BE2C (cell line): ENCODE results near the gene PRRC1.
A peak's percentile ranks its signal among the peaks of the same experiment; 100 is the strongest.
"Not testable (repeated sequence)": the region's sequence is repeated elsewhere in the genome, so short reads cannot be mapped to it uniquely, and the experiment has no call there.

Source experiments
- DNase-seq: peaks from one replicate; pipeline ENCODE4 v3.0.0-alpha.2; 2020
- H3K27me3 ChIP-seq: fragments of 250-450 bp; sonication (Bioruptor Pico); 2 replicates; pipeline ENCODE4 v1.5.1; 2020; ENCODE audit warnings: mild to moderate bottlenecking
- H3K36me3 ChIP-seq: fragments of 250-450 bp; sonication (Bioruptor Pico); 2 replicates; pipeline ENCODE4 v1.5.1; 2020; ENCODE audit warnings: mild to moderate bottlenecking
- H3K4me1 ChIP-seq: fragments of 250-450 bp; sonication (Bioruptor Pico); 2 replicates; pipeline ENCODE4 v1.5.1; 2020
- H3K4me3 ChIP-seq: 2 replicates; pipeline ENCODE4 v1.5.1; 2011; ENCODE audit warnings: low read depth, low read length
- H3K9me3 ChIP-seq: fragments of 250-450 bp; sonication (Bioruptor Pico); 2 replicates; pipeline ENCODE4 v1.5.1; 2020
- TF ChIP-seq, protein P1 (sequence below): IDR thresholded peaks from 2 replicates; pipeline ENCODE4 v1.5.1; 2012; ENCODE audit warnings: mild to moderate bottlenecking, low read depth, low read length

Gene PRRC1

DNA sequence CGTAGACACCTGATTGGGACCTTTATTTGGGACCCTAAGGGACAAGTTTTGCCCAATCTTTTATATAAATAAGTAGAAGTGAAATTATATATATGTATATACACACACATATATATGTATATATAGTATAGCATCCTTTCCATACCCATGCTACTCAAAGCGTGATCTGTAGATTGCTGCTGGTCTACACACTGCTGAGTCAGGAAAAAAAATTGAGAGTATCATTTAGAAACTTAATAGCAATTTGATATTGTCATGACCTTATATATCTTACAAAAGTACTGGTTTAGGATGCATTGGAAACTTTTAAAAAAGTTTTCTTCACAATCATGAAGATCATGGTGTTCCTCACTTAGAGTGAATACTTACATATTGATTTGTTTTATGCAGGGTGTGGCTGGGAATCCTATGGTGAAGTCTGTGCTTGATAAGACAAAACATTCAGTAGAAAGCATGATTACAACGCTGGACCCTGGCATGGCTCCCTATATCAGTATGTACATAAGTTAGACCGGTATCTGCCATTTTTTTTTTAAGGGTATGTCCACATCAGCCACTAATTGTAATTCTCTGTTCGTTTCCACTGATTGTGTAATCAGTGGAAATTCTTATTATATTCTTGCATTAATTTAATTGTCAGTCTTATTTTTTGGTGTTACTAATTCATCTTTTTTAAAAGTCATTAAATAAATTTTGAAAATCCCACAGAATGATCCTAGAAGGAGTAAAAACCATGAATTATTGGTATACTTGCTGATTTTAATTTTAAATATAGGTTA is 12.7 kb downstream of the PRRC1 start:
- peaks cover 41% of the 10 kb centered on the region for H3K36me3 ChIP-seq
- TF ChIP-seq, protein P1, sequence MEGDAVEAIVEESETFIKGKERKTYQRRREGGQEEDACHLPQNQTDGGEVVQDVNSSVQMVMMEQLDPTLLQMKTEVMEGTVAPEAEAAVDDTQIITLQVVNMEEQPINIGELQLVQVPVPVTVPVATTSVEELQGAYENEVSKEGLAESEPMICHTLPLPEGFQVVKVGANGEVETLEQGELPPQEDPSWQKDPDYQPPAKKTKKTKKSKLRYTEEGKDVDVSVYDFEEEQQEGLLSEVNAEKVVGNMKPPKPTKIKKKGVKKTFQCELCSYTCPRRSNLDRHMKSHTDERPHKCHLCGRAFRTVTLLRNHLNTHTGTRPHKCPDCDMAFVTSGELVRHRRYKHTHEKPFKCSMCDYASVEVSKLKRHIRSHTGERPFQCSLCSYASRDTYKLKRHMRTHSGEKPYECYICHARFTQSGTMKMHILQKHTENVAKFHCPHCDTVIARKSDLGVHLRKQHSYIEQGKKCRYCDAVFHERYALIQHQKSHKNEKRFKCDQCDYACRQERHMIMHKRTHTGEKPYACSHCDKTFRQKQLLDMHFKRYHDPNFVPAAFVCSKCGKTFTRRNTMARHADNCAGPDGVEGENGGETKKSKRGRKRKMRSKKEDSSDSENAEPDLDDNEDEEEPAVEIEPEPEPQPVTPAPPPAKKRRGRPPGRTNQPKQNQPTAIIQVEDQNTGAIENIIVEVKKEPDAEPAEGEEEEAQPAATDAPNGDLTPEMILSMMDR: no peak

DNA sequence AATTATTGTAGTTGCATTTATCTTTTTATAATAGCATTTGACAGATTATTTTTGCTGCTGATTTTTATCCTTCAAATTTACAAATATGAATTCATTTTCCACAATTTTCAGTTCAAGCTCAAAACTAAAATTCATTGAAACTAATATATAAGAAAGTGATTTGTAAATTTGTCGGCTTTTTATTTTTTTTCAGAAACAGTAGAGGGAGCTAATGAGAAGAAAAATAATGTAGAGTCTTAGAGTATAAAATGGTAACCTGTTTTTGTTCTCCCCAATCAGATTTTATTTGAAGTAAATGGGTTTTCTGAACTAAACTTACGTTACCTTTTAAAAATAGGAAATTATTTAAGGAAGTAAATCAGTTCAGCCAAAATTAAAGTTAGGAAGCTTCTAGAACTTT is 19.2 kb downstream of the PRRC1 start:
- H3K9me3 ChIP-seq: no peaks in the 10 kb centered on the region
- no peak for DNase-seq
- no peaks in the 10 kb centered on the region for H3K27me3 ChIP-seq
- no peaks in the 10 kb centered on the region; the same call in 1 of the 2 replicates for H3K4me1 ChIP-seq
- TF ChIP-seq, protein P1: peak; percentile 31; the same call in 1 of the 2 replicates
- peaks cover 47% of the 10 kb centered on the region for H3K36me3 ChIP-seq
- H3K4me3 ChIP-seq: no peak overlapping the region

More for the DNA sequence above, 12.7 kb downstream of the PRRC1 start:
- Histone ChIP-seq H3K27me3 (no peaks in the 10 kb centered on the region), H3K9me3 (no peaks in the 10 kb centered on the region), H3K4me1 (no peaks in the 10 kb centered on the region; the same call in 1 of the 2 replicates), H3K4me3 (no peak overlapping the region)
- no peak for DNase-seq

DNA sequence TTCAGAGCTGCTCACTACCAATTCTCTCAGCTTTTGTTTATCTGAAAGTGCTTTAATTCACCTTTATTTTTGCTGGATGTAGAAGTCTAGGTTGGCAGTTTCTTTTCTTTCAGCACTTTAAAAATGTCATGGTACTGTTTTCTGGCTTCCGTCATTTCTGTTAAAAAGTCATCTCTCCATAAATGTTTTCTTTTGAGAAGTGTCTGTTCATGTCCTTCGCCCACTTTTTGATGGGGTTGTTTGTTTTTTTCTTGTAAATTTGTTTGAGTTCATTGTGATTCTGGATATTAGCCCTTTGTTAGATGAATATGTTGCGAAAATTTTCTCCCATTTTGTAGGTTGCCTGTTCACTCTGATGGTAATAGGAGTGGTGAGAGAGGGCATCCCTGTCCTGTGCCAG is 23.1 kb downstream of the PRRC1 start:
- not testable (repeated sequence) for H3K4me1 ChIP-seq
- H3K36me3 ChIP-seq: peaks cover 37% of the 10 kb centered on the region

DNA sequence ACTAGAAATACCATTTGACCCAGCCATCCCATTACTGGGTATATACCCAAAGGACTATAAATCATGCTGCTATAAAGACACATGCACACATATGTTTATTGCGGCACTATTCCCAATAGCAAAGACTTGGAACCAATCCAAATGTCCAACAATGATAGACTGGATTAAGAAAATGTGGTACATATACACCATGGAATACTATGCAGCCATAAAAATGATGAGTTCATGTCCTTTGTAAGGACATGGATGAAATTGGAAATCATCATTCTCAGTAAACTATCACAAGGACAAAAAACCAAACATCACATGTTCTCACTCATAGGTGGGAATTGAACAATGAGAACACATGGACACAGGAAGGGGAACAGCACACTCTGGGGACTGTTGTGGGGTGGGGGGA is 27.8 kb downstream of the PRRC1 start:
- not testable (repeated sequence) for H3K36me3 ChIP-seq

More for the DNA sequence above, 23.1 kb downstream of the PRRC1 start:
- DNase-seq, H3K9me3 ChIP-seq, H3K4me3 ChIP-seq, H3K27me3 ChIP-seq: not testable (repeated sequence)

DNA sequence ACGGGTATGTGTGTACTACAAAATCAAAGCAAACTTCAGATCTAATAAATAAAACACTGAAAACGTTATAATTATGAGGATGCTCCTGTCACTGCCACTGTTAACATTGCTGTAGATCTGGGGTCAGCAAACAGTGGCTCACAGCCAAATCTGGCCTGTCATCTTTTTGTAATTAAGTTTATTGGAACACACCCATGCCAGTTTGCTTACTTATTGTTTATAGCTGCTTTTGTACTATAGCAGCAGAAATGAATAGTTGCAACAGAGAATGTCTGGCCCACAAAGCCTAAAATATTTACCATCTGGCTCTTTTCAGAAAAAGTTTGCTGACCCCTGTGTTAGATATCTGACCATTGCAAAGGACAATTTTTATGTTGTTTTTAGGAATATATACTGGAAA is 32.1 kb downstream of the PRRC1 start:
- H3K4me3 ChIP-seq: no peak overlapping the region
- TF ChIP-seq, protein P1: no peak
- H3K36me3 ChIP-seq: peaks cover 9% of the 10 kb centered on the region
- no peaks in the 10 kb centered on the region for H3K27me3 ChIP-seq
- peaks cover 6% of the 10 kb centered on the region; the same call in 1 of the 2 replicates for H3K4me1 ChIP-seq
- no peaks in the 10 kb centered on the region for H3K9me3 ChIP-seq
- DNase-seq: peak; percentile 25

More for the DNA sequence above, 27.8 kb downstream of the PRRC1 start:
- not testable (repeated sequence) for H3K9me3 ChIP-seq, DNase-seq, H3K4me1 ChIP-seq, H3K27me3 ChIP-seq, H3K4me3 ChIP-seq

DNA sequence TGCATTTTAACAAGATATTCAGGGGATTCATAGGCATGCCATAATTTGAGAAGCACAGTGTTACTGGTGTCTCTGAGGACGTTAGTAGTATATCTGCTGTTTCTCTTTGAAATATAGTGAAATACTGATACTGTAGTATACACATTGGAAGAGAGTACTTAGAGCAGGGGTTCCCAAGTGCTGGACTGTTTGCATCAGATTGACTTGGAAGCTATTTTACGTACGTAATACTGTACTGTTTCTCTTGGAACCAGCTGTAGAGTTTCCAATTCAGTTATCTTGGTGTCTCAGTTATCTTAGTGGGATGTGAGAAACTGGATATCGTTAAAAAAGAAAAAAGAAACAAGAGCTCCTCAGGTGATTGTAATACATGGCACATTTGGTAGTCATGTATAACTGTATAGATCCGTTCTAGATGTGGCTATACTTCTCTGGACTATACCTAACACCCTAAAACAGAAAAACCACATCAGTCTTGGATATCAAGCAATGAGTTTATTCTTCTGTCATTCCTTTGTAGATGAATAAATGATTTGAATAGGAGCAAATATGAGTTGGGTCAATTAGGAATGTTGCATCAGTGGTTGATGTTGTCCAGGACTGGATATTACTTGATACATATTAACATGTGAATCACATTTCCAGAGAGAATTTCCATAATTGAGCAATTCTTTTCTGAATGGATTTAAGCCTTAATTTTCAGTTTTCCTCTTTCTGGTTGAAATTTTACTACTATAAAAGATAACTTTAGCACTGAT is 33.4 kb downstream of the PRRC1 start:
- peaks cover 5% of the 10 kb centered on the region for H3K36me3 ChIP-seq
- no peak for DNase-seq

More for the DNA sequence above, 33.4 kb downstream of the PRRC1 start:
- Histone ChIP-seq H3K4me1 (peaks cover 6% of the 10 kb centered on the region; the same call in 1 of the 2 replicates), H3K4me3 (no peak overlapping the region), H3K9me3 (no peaks in the 10 kb centered on the region), H3K27me3 (no peaks in the 10 kb centered on the region)
- TF ChIP-seq, protein P1: no peak
